SK-MEL-5 (cell line): ENCODE measurements around the gene SNRNP25. TPM values are rescaled to one million over a fixed set of nuclear protein-coding genes. Genes with fewer than 3 reads are reported as not detected.

Experiments
- DNase-seq: peaks from one replicate; pipeline ENCODE4 v3.0.0-alpha.2; 2016; ENCODE audit warnings: low read depth, low spot score
- in situ Hi-C: cut with HindIII; loops from 2 replicates; pipeline ENCODE4 v1.10.0; 2016; ENCODE audit warnings: low sequenced_read_pairs, high pct_unique_total_duplicates, low pct_unique_long_range_greater_than_20kb
- total RNA-seq: library from RNA; depleted of rRNA; stranded (reverse); fragments of >200 nt; shearing (Covaris generic); gene quantifications from 2 replicates; pipeline ENCODE4 v1.2.3, GENCODE V29; 2014

Gene SNRNP25
- total RNA-seq, 1 experiment from 2014 or later, result 26.0 TPM

DNA sequence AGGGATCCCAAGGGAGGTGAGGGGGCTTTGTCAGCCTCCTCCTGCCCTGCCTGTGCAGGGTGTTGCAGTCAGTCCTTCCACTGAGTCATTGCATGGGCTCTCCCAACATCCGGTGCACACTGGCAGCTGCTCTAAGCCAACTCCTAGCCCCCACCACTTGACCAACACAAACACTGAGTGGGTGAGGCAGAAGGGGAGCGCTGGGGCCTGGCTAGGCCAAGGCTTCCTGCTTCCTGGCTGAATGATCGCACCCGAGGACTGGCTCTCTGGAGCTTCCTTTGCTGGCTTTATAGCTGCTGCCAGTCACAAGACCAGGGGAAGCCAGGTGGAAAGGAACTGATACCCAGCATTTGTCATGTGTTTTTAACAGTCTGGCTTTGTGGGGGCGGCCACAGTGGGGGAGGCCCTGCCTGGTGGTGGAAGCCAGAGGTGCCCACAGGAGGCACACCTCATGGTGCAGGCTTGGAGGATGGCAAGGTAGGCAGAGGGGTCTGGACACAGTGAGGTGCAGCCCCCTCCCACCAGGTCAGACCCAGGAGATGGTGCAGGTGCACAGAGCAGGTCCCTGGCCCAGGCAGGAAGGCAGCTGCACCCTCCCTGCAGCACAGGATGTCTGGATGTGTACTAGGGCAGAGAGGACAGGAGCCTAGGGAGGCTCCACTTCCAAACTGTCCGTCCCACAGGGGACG, 31.2 kb downstream of the SNRNP25 start:
- DNase-seq, result peak; percentile 34
- in situ Hi-C loops, result no loop called here

DNA sequence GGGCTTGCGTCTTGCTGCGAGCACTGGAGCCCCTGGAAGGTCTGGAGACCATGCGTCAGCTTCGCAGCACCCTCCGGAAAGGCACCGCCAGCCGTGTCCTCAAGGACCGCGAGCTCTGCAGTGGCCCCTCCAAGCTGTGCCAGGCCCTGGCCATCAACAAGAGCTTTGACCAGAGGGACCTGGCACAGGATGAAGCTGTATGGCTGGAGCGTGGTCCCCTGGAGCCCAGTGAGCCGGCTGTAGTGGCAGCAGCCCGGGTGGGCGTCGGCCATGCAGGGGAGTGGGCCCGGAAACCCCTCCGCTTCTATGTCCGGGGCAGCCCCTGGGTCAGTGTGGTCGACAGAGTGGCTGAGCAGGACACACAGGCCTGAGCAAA, 31.8 kb downstream of the SNRNP25 start:
- in situ Hi-C loops, result no loop called here
- DNase-seq, result no peak

DNA sequence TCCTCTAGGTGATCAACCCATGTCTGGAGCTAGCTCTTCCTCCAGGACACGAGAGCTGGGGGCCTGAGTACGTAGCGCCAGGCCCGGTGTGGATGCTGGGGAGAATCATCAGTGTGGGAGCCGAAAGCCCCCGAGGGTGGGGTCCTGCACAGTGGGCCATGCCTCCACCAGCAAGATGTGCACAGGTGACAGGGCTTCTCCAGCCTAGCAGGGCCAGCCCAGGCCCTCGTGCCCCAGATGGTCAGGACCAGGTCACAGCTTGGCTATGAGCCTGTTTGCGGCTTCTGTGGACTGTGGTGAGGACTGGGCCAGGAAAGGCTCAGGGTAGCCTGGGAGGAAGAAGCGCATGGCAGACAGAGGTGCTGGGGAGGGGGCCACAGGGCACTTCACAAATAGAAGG, 32.2 kb downstream of the SNRNP25 start:
- in situ Hi-C loops, result no loop called here
- no peak for DNase-seq

DNA sequence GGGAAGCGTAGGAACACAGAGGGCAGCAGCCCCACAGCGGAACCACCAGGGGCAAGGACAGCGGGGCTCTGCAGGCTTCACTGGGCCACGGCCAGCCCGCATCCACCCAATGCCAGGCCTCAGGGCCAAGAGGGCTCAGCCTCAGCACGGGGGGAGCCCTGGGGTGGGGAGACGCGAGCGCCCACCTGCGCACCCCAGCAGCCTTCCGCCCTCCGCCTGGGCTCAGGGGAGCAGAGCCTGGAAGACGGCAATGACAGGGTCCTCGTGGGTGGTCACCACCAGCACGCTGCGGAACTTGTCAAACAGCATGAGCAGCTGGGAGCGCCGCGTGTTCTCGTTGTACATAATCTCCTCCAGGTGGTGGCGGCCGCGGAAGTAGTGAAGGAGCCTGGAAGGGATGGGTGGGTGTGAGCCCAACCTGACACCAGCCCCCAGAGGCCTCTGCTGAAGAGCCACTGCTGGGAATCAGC, 32.9 kb downstream of the SNRNP25 start:
- in situ Hi-C loops, result no loop called here
- no peak for DNase-seq

DNA sequence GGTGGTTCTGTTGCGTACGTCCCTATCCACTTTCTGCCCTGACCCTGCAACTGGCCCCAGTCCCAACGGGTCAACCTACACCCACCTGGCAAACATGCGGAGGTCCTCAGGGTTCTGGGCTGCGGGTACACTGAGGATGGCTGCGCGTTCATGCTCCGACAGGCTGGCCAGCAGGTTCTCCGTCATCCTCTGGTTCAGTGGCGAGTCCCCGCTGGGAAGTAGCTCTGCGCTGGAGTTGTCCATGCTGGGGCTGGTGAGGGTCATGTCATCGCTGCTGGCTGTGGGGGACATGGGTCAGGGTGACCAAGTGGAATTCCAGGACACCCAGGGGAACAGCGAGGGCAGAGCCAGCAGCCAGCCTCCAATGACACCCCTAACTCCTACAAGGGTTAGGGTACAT, 35.0 kb downstream of the SNRNP25 start:
- no peak for DNase-seq
- in situ Hi-C loops, result no loop called here

DNA sequence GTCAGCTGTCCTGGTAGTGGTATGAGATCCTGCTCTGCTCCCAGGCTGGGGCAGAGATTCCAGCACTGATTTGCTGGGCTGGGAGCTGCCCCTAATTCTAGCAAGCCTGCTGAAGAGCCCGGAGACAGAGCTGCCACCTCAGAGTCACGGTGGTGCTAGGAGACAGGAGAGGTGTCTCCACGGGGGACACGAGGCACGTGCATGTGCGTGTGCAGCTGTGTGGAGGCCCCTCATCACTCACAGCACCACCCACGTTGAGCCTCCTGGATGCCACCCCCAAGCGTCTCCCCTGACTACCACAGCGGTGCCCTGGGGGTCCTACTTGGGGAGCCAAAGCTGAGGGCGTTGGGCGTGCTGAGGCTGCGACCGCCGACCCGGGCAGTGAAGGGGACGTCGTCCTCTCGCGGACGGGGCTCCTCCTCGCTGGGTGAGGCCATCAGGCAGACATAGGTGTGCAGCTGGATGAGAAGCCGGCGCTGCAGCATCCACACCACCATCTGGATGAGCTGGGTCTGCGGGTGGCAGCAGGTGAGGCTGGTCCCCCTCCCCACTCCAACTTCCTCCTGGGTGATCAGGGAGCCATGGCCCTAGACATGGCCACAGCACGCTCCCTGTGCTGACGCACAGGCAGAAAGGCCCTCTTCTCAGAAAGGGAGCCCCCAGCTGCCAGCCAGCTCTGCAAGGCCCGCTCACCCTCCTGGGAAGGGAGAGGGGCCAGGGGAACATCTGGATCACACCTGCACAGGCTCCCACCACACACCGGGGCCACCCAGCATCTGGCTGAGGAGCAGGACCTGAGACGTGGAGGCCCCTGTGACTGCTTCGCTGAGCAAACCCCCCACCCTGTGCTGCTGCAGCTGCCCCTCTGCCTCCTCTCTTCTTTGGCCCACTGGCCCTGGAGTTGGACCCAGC, 36.0 kb downstream of the SNRNP25 start:
- DNase-seq, result no peak
- in situ Hi-C loops, result no loop called here

DNA sequence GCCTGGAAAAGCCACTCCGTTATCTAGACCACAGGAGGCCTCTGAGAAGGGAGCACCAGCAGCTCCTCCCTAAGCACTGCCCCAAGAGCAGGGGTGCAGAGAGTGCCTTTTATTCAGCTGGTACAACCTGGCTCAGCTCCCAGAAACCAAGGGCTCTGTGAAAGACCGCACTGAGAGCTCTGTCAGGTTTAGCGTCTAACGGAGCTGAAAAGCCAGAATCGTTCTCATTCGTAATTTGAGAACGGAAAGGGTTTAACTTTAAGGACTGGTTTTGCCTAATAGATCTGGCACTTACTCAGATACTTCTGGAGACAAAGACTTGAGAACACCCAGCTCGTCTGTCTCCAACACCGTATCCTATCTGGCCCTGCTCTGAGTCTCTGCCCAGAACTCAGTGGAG, 37.9 kb downstream of the SNRNP25 start:
- DNase-seq, result no peak
- in situ Hi-C loops, result no loop called here

DNA sequence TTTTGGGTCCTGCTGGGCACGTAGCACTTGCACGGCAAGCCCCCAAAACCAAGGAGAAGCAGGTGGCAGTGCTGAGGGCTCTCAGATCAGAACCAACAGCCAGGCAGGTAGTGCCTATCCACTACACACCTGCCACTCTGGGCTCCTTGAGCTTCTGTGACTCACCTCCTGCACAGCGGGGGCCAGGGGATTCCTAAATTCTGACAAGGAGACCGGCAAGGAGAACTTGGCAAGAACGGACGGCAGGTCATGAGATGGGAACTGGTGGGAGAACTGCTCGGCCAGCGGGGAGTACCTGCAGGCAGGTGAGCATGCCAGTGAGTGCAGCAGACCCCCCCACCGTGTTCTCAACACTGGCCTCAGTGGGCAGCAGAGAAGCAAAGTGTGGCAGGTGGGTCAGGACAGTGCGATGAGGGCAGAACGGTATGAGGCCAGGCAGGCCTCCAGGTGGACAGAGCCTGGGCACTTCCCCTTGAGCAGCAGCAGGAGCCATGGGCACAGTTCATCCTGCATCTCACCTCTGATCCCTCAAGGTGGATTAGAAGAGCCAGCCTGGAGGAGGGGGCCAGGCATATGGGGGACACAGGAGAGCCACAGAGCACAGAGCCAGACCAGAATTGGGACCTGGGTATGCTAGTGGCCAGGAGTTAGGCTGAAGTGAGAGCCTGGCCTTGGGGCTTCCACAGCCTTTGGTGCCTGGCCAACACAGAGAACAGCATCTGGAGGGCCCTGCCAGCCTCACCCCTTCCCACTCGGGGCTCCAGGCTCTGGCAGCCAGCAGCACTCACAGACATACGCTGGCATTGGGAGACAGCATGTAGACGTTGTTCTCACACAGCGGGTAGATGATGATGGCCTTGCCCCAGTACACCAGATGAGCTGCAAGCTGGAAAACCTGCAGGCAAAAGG, 39.1 kb downstream of the SNRNP25 start:
- in situ Hi-C loops, result no loop called here
- no peak for DNase-seq

DNA sequence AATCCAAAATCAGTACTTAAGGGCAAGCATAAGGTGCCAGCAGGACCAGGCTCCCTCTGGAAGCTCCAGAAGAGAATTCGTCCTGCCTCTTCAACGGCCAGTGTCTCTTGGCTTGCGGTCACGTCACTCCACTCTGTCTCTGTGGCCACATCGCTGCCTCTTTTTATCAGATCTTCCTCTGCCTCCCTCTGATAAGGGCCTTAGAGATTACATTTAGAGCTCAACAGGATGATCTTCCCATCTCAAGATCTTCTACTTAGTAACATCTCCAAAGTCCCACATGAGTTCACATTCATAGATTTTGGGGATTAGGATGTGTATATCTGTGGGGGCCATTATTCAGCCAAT, 41.3 kb downstream of the SNRNP25 start:
- in situ Hi-C loops, result no loop called here
- DNase-seq, result no peak

DNA sequence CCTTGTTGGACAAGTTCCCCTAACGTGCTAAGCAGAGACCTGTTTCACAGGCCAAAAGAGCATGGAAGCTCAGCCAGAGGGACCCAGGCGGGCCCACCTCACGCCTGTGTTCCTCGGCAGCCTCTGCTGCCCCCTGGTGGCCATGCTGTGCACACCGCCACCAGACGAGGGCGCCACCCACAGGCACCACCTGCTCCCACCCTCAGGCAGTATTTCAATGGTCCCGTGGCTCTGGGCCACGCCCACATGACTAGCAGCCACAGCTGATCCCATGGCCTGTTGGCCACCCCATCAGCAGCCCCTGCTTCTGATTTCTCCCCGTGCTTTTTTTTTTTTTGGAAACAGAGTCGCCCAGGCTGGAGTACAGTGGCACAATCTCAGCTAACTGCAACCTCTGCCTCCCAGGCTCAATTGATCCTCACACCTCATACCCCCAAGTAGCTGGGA, 43.3 kb downstream of the SNRNP25 start:
- in situ Hi-C loops, result no loop called here
- DNase-seq, result peak; percentile 89

DNA sequence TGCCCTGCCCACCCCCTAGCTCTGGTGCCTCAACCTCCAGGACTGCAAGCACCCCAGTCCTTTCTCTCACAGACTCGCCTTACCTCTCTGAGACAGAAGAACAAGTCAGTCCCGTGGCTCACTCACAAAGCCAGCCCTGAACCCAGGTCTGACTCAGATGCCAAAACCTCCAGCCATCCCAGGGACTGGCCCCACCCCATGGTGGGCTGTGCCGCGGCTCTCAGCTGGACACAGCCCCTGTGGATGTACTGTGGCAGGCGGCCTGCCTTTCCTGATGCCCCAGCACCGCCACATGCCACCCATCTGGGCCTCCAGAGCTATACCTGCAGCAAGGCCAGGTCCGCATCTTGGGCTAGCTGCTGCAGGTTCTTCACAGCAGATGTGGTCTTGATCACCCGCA, 44.2 kb downstream of the SNRNP25 start:
- in situ Hi-C loops, result no loop called here
- DNase-seq, result no peak

DNA sequence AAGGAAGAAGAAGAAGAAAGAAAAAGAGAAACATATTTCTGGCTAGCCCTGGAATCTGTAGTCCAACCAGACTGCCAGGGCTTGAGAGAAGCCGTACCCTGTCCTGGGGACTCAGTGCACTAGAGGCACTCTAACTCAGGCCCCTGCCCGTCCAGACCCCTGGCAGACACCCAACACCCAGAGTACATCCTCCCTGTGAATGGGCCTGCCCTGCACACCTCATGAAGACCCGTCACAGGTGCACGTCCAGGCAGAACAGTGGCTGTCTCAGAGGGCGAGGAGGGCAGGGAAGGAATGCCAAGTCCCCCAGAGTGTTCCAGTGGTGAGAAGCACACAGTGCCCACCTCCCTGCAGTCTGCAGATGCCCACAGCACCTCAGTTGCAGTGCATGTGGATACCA, 47.4 kb downstream of the SNRNP25 start:
- in situ Hi-C loops, result no loop called here
- no peak for DNase-seq

DNA sequence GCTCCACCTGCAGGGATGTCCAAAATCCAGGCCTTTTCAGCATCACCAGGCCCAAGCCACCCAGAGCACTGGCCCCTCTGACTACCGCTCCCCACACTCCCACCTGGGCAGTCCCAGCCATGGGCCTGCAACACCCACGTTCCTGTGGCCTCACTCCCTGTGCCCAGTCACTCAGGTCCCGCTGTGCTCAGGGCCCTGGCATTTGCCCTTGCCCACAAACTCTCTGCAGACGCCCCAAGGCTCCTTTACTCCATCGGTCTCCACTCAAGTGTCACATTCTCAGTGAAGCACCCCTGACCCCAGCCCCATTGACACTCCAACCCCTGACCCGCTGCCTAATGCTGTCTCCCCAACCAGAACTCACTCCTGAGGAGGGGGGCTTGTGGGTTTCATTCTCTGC, 48.0 kb downstream of the SNRNP25 start:
- in situ Hi-C loops, result no loop called here
- no peak for DNase-seq

DNA sequence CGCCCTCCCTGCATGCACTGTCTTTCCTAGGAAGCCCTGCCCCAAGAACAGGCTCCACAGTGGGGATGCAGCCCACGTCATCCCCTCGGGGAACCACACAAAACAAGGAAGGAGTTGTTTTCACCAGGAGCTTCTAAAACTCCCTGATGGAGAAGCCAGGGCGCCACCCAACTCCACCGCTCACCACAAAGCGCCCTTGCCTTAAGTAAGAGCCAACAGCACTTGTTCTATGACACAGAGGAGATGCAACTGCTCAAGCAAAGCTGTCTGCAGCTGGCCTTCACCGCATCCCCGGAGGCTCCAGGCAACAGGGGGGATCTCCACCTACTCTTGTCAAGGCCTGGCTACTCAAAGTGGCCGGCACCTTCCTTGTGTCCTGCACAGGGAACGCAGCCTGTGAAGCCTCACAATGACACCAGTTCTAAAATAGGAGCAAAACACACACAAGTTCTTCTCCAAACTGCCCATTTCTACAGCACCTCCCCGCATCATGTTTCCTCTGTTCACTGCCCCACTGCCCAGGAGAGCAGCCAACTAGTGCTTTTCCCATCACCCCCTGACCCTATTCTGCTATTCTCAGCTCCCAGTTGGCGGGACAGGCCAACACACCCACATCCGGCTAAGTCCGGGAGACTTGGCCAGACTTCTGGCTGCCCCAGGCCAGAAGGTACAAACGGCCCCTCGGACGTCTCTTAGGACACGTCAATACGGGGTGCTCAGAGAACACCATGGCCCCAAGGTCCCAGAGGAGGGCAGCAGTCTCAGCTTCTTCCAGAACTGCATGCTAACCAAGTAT, 48.6 kb downstream of the SNRNP25 start:
- DNase-seq, result peak; percentile 91
- in situ Hi-C loops, result no loop called here

DNA sequence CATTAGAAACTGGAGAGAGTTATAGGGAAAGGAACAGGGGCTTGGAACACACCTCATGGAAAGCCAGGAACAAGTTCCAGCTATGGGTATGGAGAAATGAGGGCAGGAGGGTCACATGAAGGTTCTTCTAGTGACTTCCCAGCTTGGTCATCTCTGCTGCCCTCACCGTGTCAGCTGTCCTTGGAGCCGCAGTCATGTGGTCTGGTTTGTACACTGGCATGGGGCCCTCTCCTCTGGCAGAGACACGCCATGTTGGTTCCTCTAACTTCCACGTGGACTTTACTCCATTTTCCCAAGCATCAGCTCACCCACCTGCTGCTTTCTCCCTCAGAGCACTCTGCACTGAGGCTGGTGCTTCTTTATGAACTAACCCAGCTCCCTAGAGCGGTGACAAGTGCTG, 50.7 kb downstream of the SNRNP25 start:
- in situ Hi-C loops, result no loop called here
- DNase-seq, result no peak

DNA sequence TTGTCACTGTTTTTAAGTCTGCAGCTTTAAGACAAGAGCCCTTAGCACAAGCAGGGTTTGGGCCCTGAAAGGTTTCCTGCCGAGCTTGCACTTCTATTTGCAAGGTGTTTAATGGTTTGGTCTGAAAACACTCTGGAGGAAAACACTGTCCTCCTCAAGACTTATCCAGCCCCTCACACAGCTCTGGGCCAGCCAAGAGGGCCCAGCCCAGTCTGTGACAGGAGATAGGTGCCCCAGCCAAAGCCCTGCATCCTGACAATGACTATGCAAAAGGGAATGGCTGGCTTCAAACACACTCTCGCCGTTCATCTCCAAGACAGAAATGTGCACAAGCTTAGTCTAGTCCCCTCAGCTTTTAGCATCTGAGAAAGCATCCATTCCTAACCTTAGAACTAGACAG, 51.3 kb downstream of the SNRNP25 start:
- in situ Hi-C loops, result no loop called here
- DNase-seq, result no peak

DNA sequence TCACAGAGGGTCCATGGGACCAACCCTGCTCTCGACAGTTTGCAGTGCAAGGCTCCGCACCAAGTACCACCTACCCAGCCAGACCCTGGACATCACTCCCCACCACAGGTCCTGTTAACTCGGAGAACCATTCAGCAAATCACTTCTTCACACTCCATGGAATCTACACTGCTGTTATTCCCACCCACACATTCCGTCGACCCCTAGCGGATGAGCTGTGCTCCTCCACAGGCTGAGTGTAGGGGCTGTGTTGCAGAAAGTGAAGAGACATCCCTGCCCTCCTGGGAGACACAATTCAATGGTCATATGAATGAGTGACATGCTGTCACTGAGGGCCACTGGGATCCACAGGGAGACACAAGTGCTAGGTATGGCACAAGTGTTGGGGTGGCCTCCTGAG, 51.9 kb downstream of the SNRNP25 start:
- in situ Hi-C loops, result no loop called here
- DNase-seq, result no peak
